PC-9 (cell line): ENCODE results near the gene ITGB7. TPM values are rescaled to one million over a fixed set of nuclear protein-coding genes. Genes with fewer than 3 reads are reported as not detected.

Experiments
- BruUV-seq: library from RNA; stranded (reverse); fragments of 400-500 nt; replicated peaks from 2 replicates; lab custom pipeline; 2021; lab: Mats Ljungman, UMichigan
- CTCF ChIA-PET: fragments of 300-600 bp; sonication (Branson Sonifier 250); formaldehyde crosslinking; loops from one replicate; lab custom pipeline; 2022; ENCODE audit warnings: antibody characterized with exemption; lab: Charles Lee
- POLR2A ChIA-PET: fragments of 300-600 bp; sonication (Branson Sonifier 250); formaldehyde crosslinking; loops from one replicate; lab custom pipeline; 2022; ENCODE audit warnings: antibody characterized with exemption; ENCODE audit not compliant: unreplicated experiment; lab: Charles Lee
- DNase-seq, 2 experiments: peaks; one replicate each; pipeline versions ENCODE4 v3.0.0 to v3.0.0-alpha.2; 2015 to 2022; ENCODE audit warnings: mixed read lengths in 1 of 2
- H2AFZ ChIP-seq: fragments of 200-600 bp; sonication (generic); 2 replicates; pipeline ENCODE4 v1.8.1; 2017; ENCODE audit warnings: antibody characterized with exemption
- H3F3A ChIP-seq: fragments of 200-600 bp; sonication (generic); 2 replicates; pipeline ENCODE4 v1.8.1; 2017; ENCODE audit warnings: antibody characterized with exemption, mild to moderate bottlenecking, low read depth; ENCODE audit not compliant: insufficient read depth
- H3K27ac ChIP-seq: fragments of 200-600 bp; sonication (generic); 2 replicates; pipeline ENCODE4 v1.6.1; 2016; ENCODE audit warnings: mixed run types
- H3K27me3 ChIP-seq: fragments of 200-600 bp; sonication (generic); 2 replicates; pipeline ENCODE4 v1.6.1; 2016; ENCODE audit warnings: low read depth, mixed run types; ENCODE audit not compliant: insufficient read depth
- H3K36me3 ChIP-seq: fragments of 200-600 bp; sonication (generic); 2 replicates; pipeline ENCODE4 v1.6.1; 2016; ENCODE audit warnings: low read depth, mixed run types
- H3K4me1 ChIP-seq: fragments of 200-600 bp; sonication (generic); replicated peaks from 2 replicates; pipeline ENCODE4 v1.6.1; 2016; ENCODE audit warnings: mixed run types; ENCODE audit not compliant: insufficient read depth
- H3K4me2 ChIP-seq: fragments of 200-600 bp; sonication (generic); 2 replicates; pipeline ENCODE4 v1.6.1; 2017; ENCODE audit warnings: mixed run types
- H3K4me3 ChIP-seq: fragments of 200-600 bp; sonication (generic); 2 replicates; pipeline ENCODE4 v1.6.1; 2016; ENCODE audit warnings: mixed run types
- H3K79me2 ChIP-seq: fragments of 200-600 bp; sonication (generic); 2 replicates; pipeline ENCODE4 v1.6.1; 2017; ENCODE audit warnings: low read depth, mixed run types
- H3K9me2 ChIP-seq: fragments of 200-600 bp; sonication (generic); 2 replicates; pipeline ENCODE4 v1.8.1; 2017; ENCODE audit warnings: mild to moderate bottlenecking; ENCODE audit not compliant: insufficient read depth
- H3K9me3 ChIP-seq: fragments of 200-600 bp; sonication (generic); 2 replicates; pipeline ENCODE4 v1.8.1; 2016; ENCODE audit warnings: low read depth; ENCODE audit not compliant: insufficient read depth
- H4K20me1 ChIP-seq: fragments of 200-600 bp; sonication (generic); 2 replicates; pipeline ENCODE4 v1.8.1; 2017; ENCODE audit not compliant: insufficient read depth
- EZH2 ChIP-seq: fragments of 200-600 bp; sonication (generic); IDR thresholded peaks from 2 replicates; pipeline ENCODE4 v1.8.0; 2017; ENCODE audit warnings: antibody characterized with exemption, low read depth
- intact Hi-C: fragments of 100-400 bp; cut with micrococcal nuclease; formaldehyde crosslinking; loops from one replicate; pipeline ENCODE4 v1.10.0; 2022; ENCODE audit not compliant: unreplicated experiment
- total RNA-seq: library from RNA; stranded (reverse); gene quantifications from 2 replicates; pipeline ENCODE4 v1.2.3, GENCODE V29; 2021
- TF ChIP-seq, protein P1 (sequence below): fragments of 200-600 bp; sonication (generic); conservative IDR thresholded peaks from 2 replicates; pipeline ENCODE4 v1.6.1; 2017; ENCODE audit warnings: mixed run types, antibody characterized with exemption, mild to moderate bottlenecking, moderate library complexity

The ITGB7 gene
- total RNA-seq, 1 experiment from 2014 or later, result 3.3 TPM

DNA sequence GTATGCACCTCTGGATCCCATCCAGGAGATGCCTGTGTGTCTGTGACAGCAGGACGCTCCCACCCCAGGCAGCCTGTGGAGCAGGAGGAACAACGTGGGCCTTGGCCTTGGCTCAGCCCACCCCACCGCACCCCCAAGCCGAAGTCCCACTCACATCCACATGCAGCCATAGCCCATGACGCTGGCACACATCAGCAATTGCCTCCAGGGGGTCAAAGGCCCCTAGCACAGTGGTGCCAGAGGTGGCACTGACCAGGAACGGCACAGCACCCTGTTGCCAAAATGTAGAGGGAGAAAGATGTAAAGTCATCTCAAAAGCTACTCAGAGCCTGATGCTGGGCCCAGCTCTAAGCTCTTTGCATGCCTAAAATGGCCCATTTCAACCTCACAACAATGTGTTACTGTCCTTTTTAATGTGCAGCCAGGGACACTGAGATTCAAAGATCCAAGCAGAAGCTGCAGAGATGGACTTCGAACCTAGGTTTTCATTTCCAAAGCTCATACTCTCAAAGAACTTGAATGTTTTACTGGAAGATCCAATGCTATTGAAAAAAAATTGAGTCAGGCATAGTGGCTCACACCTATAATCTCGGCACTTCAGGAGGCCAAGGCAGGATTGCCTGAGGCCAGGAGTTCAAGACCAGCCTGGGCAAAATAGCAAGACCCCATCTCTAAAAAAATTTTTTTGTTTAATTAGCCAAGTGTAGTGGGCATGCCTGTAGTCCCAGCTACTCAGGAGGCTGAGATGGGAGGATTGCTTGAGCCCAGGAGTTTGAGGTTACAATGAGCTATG lies 45.7 kb downstream of the ITGB7 start:
- Histone ChIP-seq H3K79me2 (no peaks in the 10 kb centered on the region), H3K9me3 (no peaks in the 10 kb centered on the region), H4K20me1 (no peaks in the 10 kb centered on the region), H3K27me3 (no peaks in the 10 kb centered on the region), H3K4me2 (no peak overlapping the region), H3K27ac (no peak overlapping the region), H2AFZ (no peak overlapping the region), H3F3A (no peaks in the 10 kb centered on the region; the same call in 1 of the 2 replicates), H3K4me3 (no peak overlapping the region), H3K9me2 (no peaks in the 10 kb centered on the region; the same call in 1 of the 2 replicates), H3K36me3 (no peaks in the 10 kb centered on the region), H3K4me1 (no peaks in the 10 kb centered on the region; the same call in 1 of the 2 replicates)
- BruUV-seq, result no TSS peak
- intact Hi-C loops, result no loop called here
- no peak for DNase-seq
- TF ChIP-seq, protein P1, sequence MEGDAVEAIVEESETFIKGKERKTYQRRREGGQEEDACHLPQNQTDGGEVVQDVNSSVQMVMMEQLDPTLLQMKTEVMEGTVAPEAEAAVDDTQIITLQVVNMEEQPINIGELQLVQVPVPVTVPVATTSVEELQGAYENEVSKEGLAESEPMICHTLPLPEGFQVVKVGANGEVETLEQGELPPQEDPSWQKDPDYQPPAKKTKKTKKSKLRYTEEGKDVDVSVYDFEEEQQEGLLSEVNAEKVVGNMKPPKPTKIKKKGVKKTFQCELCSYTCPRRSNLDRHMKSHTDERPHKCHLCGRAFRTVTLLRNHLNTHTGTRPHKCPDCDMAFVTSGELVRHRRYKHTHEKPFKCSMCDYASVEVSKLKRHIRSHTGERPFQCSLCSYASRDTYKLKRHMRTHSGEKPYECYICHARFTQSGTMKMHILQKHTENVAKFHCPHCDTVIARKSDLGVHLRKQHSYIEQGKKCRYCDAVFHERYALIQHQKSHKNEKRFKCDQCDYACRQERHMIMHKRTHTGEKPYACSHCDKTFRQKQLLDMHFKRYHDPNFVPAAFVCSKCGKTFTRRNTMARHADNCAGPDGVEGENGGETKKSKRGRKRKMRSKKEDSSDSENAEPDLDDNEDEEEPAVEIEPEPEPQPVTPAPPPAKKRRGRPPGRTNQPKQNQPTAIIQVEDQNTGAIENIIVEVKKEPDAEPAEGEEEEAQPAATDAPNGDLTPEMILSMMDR, result no peak
- TF ChIP-seq EZH2, result no peak
- ChIA-PET CTCF (interaction anchor here (0.6 to 1.0 kb wide), 4 partner anchors 57 to 260 kb away, joined by 3 to 6 read pairs (median 3); no protein-coding TSS in a partner anchor), POLR2A (interaction anchor here (0.6 kb wide), 1 partner anchor 96 kb away, joined by 3 read pairs; no protein-coding TSS in a partner anchor)

- CTCF ChIA-PET, result interaction anchor here (0.5 to 1.0 kb wide), 5 partner anchors 12 to 261 kb away, joined by 3 to 4 read pairs (median 3); partner anchors contain the start of gene AAAS
These were observed 46.4 kb downstream of the ITGB7 start for GRCh38 chr12:53160673-53161072.

GRCh38 chr12:53160000-53160399 lies 47.1 kb downstream of the ITGB7 start:
- H3K9me3 ChIP-seq, result no peaks in the 10 kb centered on the region
- H3K4me3 ChIP-seq, result no peak overlapping the region
- POLR2A ChIA-PET, result interaction anchor here (0.7 kb wide), 1 partner anchor 25 kb away, joined by 4 read pairs; no protein-coding TSS in a partner anchor

More at GRCh38 chr12:53160673-53161072, 46.4 kb downstream of the ITGB7 start:
- H3K27ac ChIP-seq, result no peak overlapping the region
- no peaks in the 10 kb centered on the region for H3K79me2 ChIP-seq
- H3F3A ChIP-seq, result no peaks in the 10 kb centered on the region; the same call in 1 of the 2 replicates
- no peak overlapping the region for H3K4me3 ChIP-seq
- no TSS peak for BruUV-seq
- no peaks in the 10 kb centered on the region for H3K9me3 ChIP-seq
- no peaks in the 10 kb centered on the region for H4K20me1 ChIP-seq
- POLR2A ChIA-PET, result interaction anchor here (0.6 kb wide), 1 partner anchor 95 kb away, joined by 3 read pairs; no protein-coding TSS in a partner anchor
- H3K4me1 ChIP-seq, result no peaks in the 10 kb centered on the region; the same call in 1 of the 2 replicates
- H3K27me3 ChIP-seq, result no peaks in the 10 kb centered on the region
- no peak overlapping the region for H2AFZ ChIP-seq
- no peak for DNase-seq
- H3K36me3 ChIP-seq, result no peaks in the 10 kb centered on the region
- H3K9me2 ChIP-seq, result no peaks in the 10 kb centered on the region; the same call in 1 of the 2 replicates
- no peak for TF ChIP-seq EZH2
- TF ChIP-seq, protein P1, result no peak
- intact Hi-C loops, result no loop called here
- no peak overlapping the region for H3K4me2 ChIP-seq

More at GRCh38 chr12:53160000-53160399, 47.1 kb downstream of the ITGB7 start:
- Histone ChIP-seq H3K4me2 (no peak overlapping the region), H3K27me3 (no peaks in the 10 kb centered on the region), H3K79me2 (no peaks in the 10 kb centered on the region), H3K27ac (no peak overlapping the region), H3K36me3 (no peaks in the 10 kb centered on the region), H3K4me1 (no peaks in the 10 kb centered on the region; the same call in 1 of the 2 replicates), H3F3A (no peaks in the 10 kb centered on the region; the same call in 1 of the 2 replicates), H4K20me1 (no peaks in the 10 kb centered on the region), H3K9me2 (no peaks in the 10 kb centered on the region; the same call in 1 of the 2 replicates), H2AFZ (0 out of 2 replicates have a peak overlapping the region, but pooled peaks have one; percentile 15)
- DNase-seq, result no peak
- TF ChIP-seq, protein P1, result no peak
- TF ChIP-seq EZH2, result no peak
- intact Hi-C loops, result loop anchor here (1.0 to 2.0 kb wide), 2 partner anchors 53 to 127 kb away; no protein-coding TSS in a partner anchor
- CTCF ChIA-PET, result interaction anchor here (0.5 to 1.0 kb wide), 4 partner anchors 11 to 162 kb away, joined by 3 to 4 read pairs (median 4); partner anchors contain the start of gene AAAS
- no TSS peak for BruUV-seq
